HepG2 (cell line): Measurements from ENCODE around the gene CFAP43. TPM values are rescaled to one million over a fixed set of nuclear protein-coding genes. Genes with fewer than 3 reads are reported as not detected.

Experiments used
- HNF4A ChIP-seq: sonication (generic); formaldehyde crosslinking; IDR thresholded peaks from 2 replicates; pipeline ENCODE4 v1.4.0; 2020; ENCODE audit warnings: missing genetic modification reagents
- HNRNPLL ChIP-seq: fragments of 200-400 bp; formaldehyde crosslinking; IDR thresholded peaks from 2 replicates; pipeline ENCODE4 v1.6.1; 2017; ENCODE audit warnings: mild to moderate bottlenecking, low read depth, low read length; ENCODE audit not compliant: poor library complexity, severe bottlenecking
- MXD1 ChIP-seq: sonication (generic); formaldehyde crosslinking; IDR thresholded peaks from 2 replicates; pipeline ENCODE4 v1.4.0; 2020; ENCODE audit warnings: mild to moderate bottlenecking, missing genetic modification reagents
- PCBP1 ChIP-seq: fragments of 200-400 bp; formaldehyde crosslinking; IDR thresholded peaks from 2 replicates; pipeline ENCODE4 v1.6.1; 2017; ENCODE audit warnings: mild to moderate bottlenecking, low read depth, low read length, borderline replicate concordance
- POLR2AphosphoS2 ChIP-seq: IDR thresholded peaks from 2 replicates; pipeline ENCODE4 v1.6.1; 2011; ENCODE audit warnings: low read depth, low read length, improper control_type of control experiment
- RBFOX2 ChIP-seq: fragments of 200-400 bp; formaldehyde crosslinking; IDR thresholded peaks from 2 replicates; pipeline ENCODE4 v1.6.1; 2017; ENCODE audit warnings: low read depth, mild to moderate bottlenecking, low read length
- SETDB1 ChIP-seq: sonication (generic); formaldehyde crosslinking; IDR thresholded peaks from 2 replicates; pipeline ENCODE4 v1.5.1; 2020; ENCODE audit warnings: missing genetic modification reagents, mild to moderate bottlenecking, borderline replicate concordance
- SSRP1 ChIP-seq: IDR thresholded peaks from 2 replicates; pipeline ENCODE4 v1.6.1; 2016; ENCODE audit warnings: control low read depth
- TEAD3 ChIP-seq: optimal IDR thresholded peaks from 2 replicates; pipeline ENCODE3; 2016; ENCODE audit warnings: borderline replicate concordance
- TEF ChIP-seq: sonication (generic); formaldehyde crosslinking; IDR thresholded peaks from 2 replicates; pipeline ENCODE4 v1.5.0; 2020; ENCODE audit warnings: missing genetic modification reagents
- ZNF18 ChIP-seq: sonication (generic); formaldehyde crosslinking; IDR thresholded peaks from 2 replicates; pipeline ENCODE4 v1.8.0; 2022; ENCODE audit warnings: mild to moderate bottlenecking, missing genetic modification reagents; ENCODE audit not compliant: insufficient replicate concordance
- ZNF232 ChIP-seq: sonication (generic); formaldehyde crosslinking; IDR thresholded peaks from 2 replicates; pipeline ENCODE4 v1.4.0; 2020; ENCODE audit warnings: missing genetic modification reagents, borderline replicate concordance
- ZNF251 ChIP-seq: sonication (generic); formaldehyde crosslinking; IDR thresholded peaks from 2 replicates; pipeline ENCODE4 v1.9.0; 2021; ENCODE audit warnings: mild to moderate bottlenecking, missing genetic modification reagents
- ZNF607 ChIP-seq: sonication (generic); formaldehyde crosslinking; IDR thresholded peaks from 2 replicates; pipeline ENCODE4 v1.5.1; 2020; ENCODE audit warnings: missing genetic modification reagents, mild to moderate bottlenecking, borderline replicate concordance
- ZNF737 ChIP-seq: sonication (generic); formaldehyde crosslinking; IDR thresholded peaks from 2 replicates; pipeline ENCODE4 v1.5.0; 2020; ENCODE audit warnings: missing genetic modification reagents, mild to moderate bottlenecking, borderline replicate concordance
- ZNF780A ChIP-seq: sonication (generic); formaldehyde crosslinking; IDR thresholded peaks from 2 replicates; pipeline ENCODE4 v1.8.0; 2022; ENCODE audit warnings: mild to moderate bottlenecking, missing genetic modification reagents, moderate library complexity
- ZSCAN29 ChIP-seq: sonication (generic); formaldehyde crosslinking; conservative IDR thresholded peaks from 2 replicates; pipeline ENCODE4 v1.4.0; 2020; ENCODE audit warnings: mild to moderate bottlenecking, missing genetic modification reagents
- polyA plus RNA-seq, 8 experiments: library from polyadenylated mRNA; depleted of rRNA in 3 of 8; stranded (reverse) in 7 of 8; unstranded in 1 of 8; fragments of >200 nt; fragmentation: Illumina TruSeq in 4 of 8; extraction: Trizol in 4 of 8; gene quantifications; 2 replicates each; pipeline versions ENCODE4 v1.2.1 to v1.2.3, GENCODE V29; 2011 to 2016; ENCODE audit warnings: low read depth in 4 of 8, missing spikeins in 1 of 8, mixed read lengths in 1 of 8; ENCODE audit not compliant: insufficient read depth in 1 of 8
- total RNA-seq, 5 experiments: library from RNA; depleted of rRNA; stranded (reverse); fragments of >200 nt; fragmentation: Illumina TruSeq; extraction: Trizol; gene quantifications; 2 replicates each; pipeline ENCODE4 v1.2.3, GENCODE V29; 2016; ENCODE audit warnings: low read depth in 1 of 5
- TF ChIP-seq, protein P1 (sequence below): IDR thresholded peaks from 2 replicates; pipeline ENCODE4 v1.6.1; 2016; ENCODE audit warnings: mild to moderate bottlenecking
- TF ChIP-seq, protein P2 (sequence below): sonication (generic); formaldehyde crosslinking; IDR thresholded peaks from 2 replicates; pipeline ENCODE4 v1.4.0; 2020; ENCODE audit warnings: low read depth, missing genetic modification reagents
- TF ChIP-seq, protein P3 (sequence below): sonication (generic); formaldehyde crosslinking; IDR thresholded peaks from 2 replicates; pipeline ENCODE4 v1.8.1; 2023; ENCODE audit warnings: mild to moderate bottlenecking, missing genetic modification reagents

CFAP43 gene
- total and polyA plus RNA-seq, 2 of the 13 experiments (the other 11 are each of a cell fraction or from before 2014, with no cell fraction given): 0.24 to 0.38 TPM

DNA sequence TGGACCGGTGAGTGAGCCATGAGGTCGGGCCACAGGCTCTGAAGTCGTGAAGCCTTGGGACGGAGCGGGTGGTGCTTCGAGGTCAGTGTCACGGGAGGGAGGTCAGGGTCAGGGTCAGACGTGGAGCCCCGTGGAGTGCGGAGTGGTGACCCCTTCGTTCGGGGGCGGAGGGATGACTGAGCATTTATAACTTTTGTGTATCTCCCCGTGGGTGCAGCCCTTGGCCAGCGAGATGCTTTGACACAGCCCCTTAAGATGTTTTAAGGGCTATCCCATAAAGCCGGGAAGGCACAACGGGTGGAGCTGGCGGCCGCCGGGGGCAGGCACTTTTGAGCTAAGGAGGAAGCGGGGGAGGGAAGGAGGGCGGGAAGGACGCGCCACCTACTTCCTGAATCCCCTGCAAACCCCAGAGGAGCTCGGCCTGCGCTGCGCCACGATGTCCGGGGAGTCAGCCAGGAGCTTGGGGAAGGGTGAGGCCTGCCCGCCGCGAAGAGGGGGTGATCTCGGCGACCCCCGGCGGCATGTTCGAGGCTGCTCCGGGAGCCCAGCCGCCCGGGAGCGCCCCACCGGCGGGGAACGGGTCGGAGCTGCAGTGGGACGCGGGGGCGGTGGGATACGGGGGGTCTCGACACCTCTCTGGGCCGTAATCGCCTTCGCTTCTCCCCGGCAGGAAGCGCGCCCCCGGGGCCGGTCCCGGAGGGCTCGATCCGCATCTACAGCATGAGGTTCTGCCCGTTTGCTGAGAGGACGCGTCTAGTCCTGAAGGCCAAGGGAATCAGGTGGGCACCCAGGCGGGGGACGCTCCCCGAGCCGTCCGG lies 22.5 kb upstream of the CFAP43 start, which contains the start of gene GSTO1 (continued):
- no peak for TF ChIP-seq ZNF232 (CRISPR knock-in tag)
- TF ChIP-seq ZNF780A (CRISPR knock-in tag): no peak
- TF ChIP-seq, protein P1, sequence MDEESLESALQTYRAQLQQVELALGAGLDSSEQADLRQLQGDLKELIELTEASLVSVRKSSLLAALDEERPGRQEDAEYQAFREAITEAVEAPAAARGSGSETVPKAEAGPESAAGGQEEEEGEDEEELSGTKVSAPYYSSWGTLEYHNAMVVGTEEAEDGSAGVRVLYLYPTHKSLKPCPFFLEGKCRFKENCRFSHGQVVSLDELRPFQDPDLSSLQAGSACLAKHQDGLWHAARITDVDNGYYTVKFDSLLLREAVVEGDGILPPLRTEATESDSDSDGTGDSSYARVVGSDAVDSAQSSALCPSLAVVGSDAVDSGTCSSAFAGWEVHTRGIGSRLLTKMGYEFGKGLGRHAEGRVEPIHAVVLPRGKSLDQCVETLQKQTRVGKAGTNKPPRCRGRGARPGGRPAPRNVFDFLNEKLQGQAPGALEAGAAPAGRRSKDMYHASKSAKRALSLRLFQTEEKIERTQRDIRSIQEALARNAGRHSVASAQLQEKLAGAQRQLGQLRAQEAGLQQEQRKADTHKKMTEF (CRISPR knock-in tag): 0 out of 2 replicates have a peak, but pooled peaks have one; percentile 54
- TF ChIP-seq, protein P2, sequence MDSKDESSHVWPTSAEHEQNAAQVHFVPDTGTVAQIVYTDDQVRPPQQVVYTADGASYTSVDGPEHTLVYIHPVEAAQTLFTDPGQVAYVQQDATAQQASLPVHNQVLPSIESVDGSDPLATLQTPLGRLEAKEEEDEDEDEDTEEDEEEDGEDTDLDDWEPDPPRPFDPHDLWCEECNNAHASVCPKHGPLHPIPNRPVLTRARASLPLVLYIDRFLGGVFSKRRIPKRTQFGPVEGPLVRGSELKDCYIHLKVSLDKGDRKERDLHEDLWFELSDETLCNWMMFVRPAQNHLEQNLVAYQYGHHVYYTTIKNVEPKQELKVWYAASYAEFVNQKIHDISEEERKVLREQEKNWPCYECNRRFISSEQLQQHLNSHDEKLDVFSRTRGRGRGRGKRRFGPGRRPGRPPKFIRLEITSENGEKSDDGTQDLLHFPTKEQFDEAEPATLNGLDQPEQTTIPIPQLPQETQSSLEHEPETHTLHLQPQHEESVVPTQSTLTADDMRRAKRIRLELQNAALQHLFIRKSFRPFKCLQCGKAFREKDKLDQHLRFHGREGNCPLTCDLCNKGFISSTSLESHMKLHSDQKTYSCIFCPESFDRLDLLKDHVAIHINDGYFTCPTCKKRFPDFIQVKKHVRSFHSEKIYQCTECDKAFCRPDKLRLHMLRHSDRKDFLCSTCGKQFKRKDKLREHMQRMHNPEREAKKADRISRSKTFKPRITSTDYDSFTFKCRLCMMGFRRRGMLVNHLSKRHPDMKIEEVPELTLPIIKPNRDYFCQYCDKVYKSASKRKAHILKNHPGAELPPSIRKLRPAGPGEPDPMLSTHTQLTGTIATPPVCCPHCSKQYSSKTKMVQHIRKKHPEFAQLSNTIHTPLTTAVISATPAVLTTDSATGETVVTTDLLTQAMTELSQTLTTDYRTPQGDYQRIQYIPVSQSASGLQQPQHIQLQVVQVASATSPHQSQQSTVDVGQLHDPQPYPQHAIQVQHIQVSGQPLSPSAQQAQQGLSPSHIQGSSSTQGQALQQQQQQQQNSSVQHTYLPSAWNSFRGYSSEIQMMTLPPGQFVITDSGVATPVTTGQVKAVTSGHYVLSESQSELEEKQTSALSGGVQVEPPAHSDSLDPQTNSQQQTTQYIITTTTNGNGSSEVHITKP: no peak
- no peak for TF ChIP-seq MXD1 (CRISPR knock-in tag)
- TF ChIP-seq POLR2AphosphoS2: no peak
- peak; percentile 72 for TF ChIP-seq ZNF18 (CRISPR knock-in tag)
- TF ChIP-seq HNF4A (CRISPR knock-in tag): peak; percentile 24
- peak; percentile 18 for TF ChIP-seq TEAD3 (CRISPR knock-in tag)
- TF ChIP-seq, protein P3, sequence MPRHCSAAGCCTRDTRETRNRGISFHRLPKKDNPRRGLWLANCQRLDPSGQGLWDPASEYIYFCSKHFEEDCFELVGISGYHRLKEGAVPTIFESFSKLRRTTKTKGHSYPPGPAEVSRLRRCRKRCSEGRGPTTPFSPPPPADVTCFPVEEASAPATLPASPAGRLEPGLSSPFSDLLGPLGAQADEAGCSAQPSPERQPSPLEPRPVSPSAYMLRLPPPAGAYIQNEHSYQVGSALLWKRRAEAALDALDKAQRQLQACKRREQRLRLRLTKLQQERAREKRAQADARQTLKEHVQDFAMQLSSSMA (CRISPR knock-in tag): peak; percentile 35; the same call in 1 of the 2 replicates
- peak; percentile 57; the same call in 1 of the 2 replicates for TF ChIP-seq ZNF607
- peak; percentile 34 for TF ChIP-seq HNRNPLL
- TF ChIP-seq PCBP1: 0 out of 2 replicates have a peak, but pooled peaks have one; percentile 58
- TF ChIP-seq ZNF737 (CRISPR knock-in tag): no peak
- no peak for TF ChIP-seq SETDB1 (CRISPR knock-in tag)
- no peak for TF ChIP-seq TEF (CRISPR knock-in tag)
- no peak for TF ChIP-seq ZNF251 (CRISPR knock-in tag)
- TF ChIP-seq SSRP1: no peak
- peak; percentile 95 for TF ChIP-seq RBFOX2
- peak; percentile 30; the same call in 1 of the 2 replicates for TF ChIP-seq ZSCAN29 (CRISPR knock-in tag)
